ENCODE measurements around the gene EME1.
"Not testable (repeated sequence)": the region's sequence is repeated elsewhere in the genome, so short reads cannot be mapped to it uniquely, and the experiment has no call there.

Gene EME1

GRCh38 chr17:50392621-50393020 is 19.6 kb downstream of the EME1 start:
- in situ Hi-C loops (cut with MboI; ENCODE audit: low sequenced_read_pairs) = no loop called here

GRCh38 chr17:50393700-50394099 is 20.7 kb downstream of the EME1 start:
- in situ Hi-C loops (cut with MboI; ENCODE audit: low sequenced_read_pairs) = no loop called here

GRCh38 chr17:50394711-50395110 is 21.7 kb downstream of the EME1 start:
- in situ Hi-C loops (cut with MboI; ENCODE audit: low sequenced_read_pairs) = no loop called here

GRCh38 chr17:50396261-50397110 is 23.5 kb downstream of the EME1 start:
- in situ Hi-C loops (cut with MboI; ENCODE audit: low sequenced_read_pairs) = no loop called here

GRCh38 chr17:50397111-50397918 is 24.3 kb downstream of the EME1 start, which contains the start of gene LRRC59:
LRRC59 (minus strand) TSS chr17:50397523; CDS start chr17:50397317, 206 bp downstream.
- in situ Hi-C loops (cut with MboI; ENCODE audit: low sequenced_read_pairs) = no loop called here

- in situ Hi-C loops (cut with MboI; ENCODE audit: low sequenced_read_pairs) = no loop called here
Observed at GRCh38 chr17:50397919-50398285, 24.9 kb downstream of the EME1 start.

GRCh38 chr17:50398672-50399071 is 25.6 kb downstream of the EME1 start:
- in situ Hi-C loops (cut with MboI; ENCODE audit: low sequenced_read_pairs) = not testable (repeated sequence)

GRCh38 chr17:50399591-50399990 is 26.6 kb downstream of the EME1 start:
- in situ Hi-C loops (cut with MboI; ENCODE audit: low sequenced_read_pairs) = not testable (repeated sequence)

GRCh38 chr17:50405351-50405750 is 32.3 kb downstream of the EME1 start:
- in situ Hi-C loops (cut with MboI; ENCODE audit: low sequenced_read_pairs) = not testable (repeated sequence)

- in situ Hi-C loops (cut with MboI; ENCODE audit: low sequenced_read_pairs) = no loop called here
Observed at GRCh38 chr17:50406578-50406977, 33.5 kb downstream of the EME1 start.

- in situ Hi-C loops (cut with MboI; ENCODE audit: low sequenced_read_pairs) = no loop called here
Observed at GRCh38 chr17:50407921-50408320, 34.9 kb downstream of the EME1 start.

GRCh38 chr17:50412188-50412732 is 39.2 kb downstream of the EME1 start:
- in situ Hi-C loops (cut with MboI; ENCODE audit: low sequenced_read_pairs) = no loop called here

- in situ Hi-C loops (cut with MboI; ENCODE audit: low sequenced_read_pairs) = no loop called here
Observed at GRCh38 chr17:50414808-50415207, 41.8 kb downstream of the EME1 start.

- in situ Hi-C loops (cut with MboI; ENCODE audit: low sequenced_read_pairs) = not testable (repeated sequence)
Observed at GRCh38 chr17:50419577-50419976, 46.5 kb downstream of the EME1 start.

GRCh38 chr17:50420419-50421112 is 47.5 kb downstream of the EME1 start:
- in situ Hi-C loops (cut with MboI; ENCODE audit: low sequenced_read_pairs) = no loop called here

- in situ Hi-C loops (cut with MboI; ENCODE audit: low sequenced_read_pairs) = no loop called here
Observed at GRCh38 chr17:50421308-50422051, 48.5 kb downstream of the EME1 start.

GRCh38 chr17:50422738-50423137 is 49.7 kb downstream of the EME1 start:
- in situ Hi-C loops (cut with MboI; ENCODE audit: low sequenced_read_pairs) = no loop called here

GRCh38 chr17:50423553-50424159 is 50.6 kb downstream of the EME1 start:
- in situ Hi-C loops (cut with MboI; ENCODE audit: low sequenced_read_pairs) = no loop called here

GRCh38 chr17:50424246-50424995 is 51.4 kb downstream of the EME1 start:
- in situ Hi-C loops (cut with MboI; ENCODE audit: low sequenced_read_pairs) = no loop called here
